SK-N-SH treated with all-trans-retinoic acid at 6 μM for 48 hours (cell line): ENCODE measurements around the gene URI1.

ENCODE experiments used
- BACH2 ChIP-seq: fragments of 250-450 bp; sonication (Bioruptor Pico); IDR thresholded peaks from 2 replicates; pipeline ENCODE4 v1.9.0; 2021; ENCODE audit warnings: mild to moderate bottlenecking, borderline replicate concordance
- PATZ1 ChIP-seq: fragments of 250-450 bp; sonication (Bioruptor Pico); IDR thresholded peaks from 2 replicates; pipeline ENCODE4 v1.8.0; 2020; ENCODE audit warnings: mild to moderate bottlenecking, moderate library complexity, borderline replicate concordance
- RARB ChIP-seq: fragments of 250-450 bp; sonication (Bioruptor Pico); IDR thresholded peaks from 2 replicates; pipeline ENCODE4 v1.8.0; 2021; ENCODE audit warnings: mild to moderate bottlenecking, moderate library complexity
- TOX ChIP-seq: fragments of 250-450 bp; sonication (Bioruptor Pico); IDR thresholded peaks from 2 replicates; pipeline ENCODE4 v1.8.0; 2021; ENCODE audit warnings: mild to moderate bottlenecking, moderate library complexity, borderline replicate concordance

DNA sequence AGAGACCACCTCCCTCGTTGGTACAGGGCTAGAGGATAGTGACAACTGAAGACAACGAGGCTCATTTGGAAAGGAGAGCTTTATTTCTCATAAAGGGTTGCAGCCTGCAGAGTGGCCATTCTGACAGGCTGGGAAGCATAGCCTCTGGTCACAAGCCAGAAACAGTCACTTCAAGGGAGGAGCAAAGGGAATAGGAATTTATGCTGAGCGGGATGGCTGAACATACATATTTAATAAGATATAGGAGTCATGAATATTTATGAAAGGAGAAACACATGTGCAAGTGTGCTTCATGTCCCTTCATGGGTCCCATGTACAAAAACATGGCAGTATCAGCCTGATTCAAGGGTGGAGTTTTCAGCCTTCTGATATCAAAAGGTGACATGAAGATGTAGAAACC, 27.1 kb upstream of the URI1 start:
- no peak for TF ChIP-seq RARB
- no peak for TF ChIP-seq TOX (CRISPR knock-in tag)
- no peak for TF ChIP-seq PATZ1 (CRISPR knock-in tag)
- TF ChIP-seq BACH2 (CRISPR knock-in tag) = no peak
